ENCODE results near the gene MAJIN. TPM values are rescaled to one million over a fixed set of nuclear protein-coding genes. Genes with fewer than 3 reads are reported as not detected.

The MAJIN gene
- total and polyA plus RNA-seq, 9 of the 15 experiments (the other 6 are each of a cell fraction or from before 2014, with no cell fraction given): 0.17 to 0.83 (median 0.24) TPM; not detected in 2

DNA sequence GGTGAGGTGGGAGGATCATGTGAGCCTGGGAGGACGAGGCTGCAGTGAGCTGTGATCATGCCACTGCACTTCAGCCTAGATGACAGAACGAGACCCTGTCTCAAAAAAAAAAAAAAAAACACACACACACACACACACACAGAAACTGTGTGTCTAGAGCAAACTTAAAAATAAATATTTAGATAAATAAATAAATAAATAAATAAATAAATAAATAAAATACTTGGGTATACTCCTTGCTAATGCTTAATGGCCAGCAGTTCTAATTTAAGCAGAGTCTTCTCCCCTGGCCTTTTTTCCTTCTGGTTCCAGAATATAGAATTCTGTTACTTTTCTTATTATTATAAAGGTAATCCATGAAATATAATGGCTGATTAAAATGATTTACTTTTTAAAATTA is 37.0 kb upstream of the MAJIN start:
- Histone ChIP-seq H3K9me3 (replicated peaks; ENCODE audit: control insufficient read depth, insufficient read depth, low read depth, low read length) (no peaks in the 10 kb centered on the region), H3K4me2 (ENCODE audit: insufficient read depth, low read length) (no peak overlapping the region), H3K27ac (ENCODE audit: extremely low read depth, low read depth, low read length) (no peak overlapping the region), H3K9me1 (ENCODE audit: control insufficient read depth, insufficient read depth, low read length) (no peaks in the 10 kb centered on the region), H3K27me3 (ENCODE audit: control insufficient read depth in 2 of 2, insufficient read depth in 2 of 2, low read length in 2 of 2) (no peaks in the 10 kb centered on the region), H2AFZ (ENCODE audit: low read depth, low read length) (no peak overlapping the region), H4K20me1 (replicated peaks; ENCODE audit: control insufficient read depth, insufficient read depth, low read length) (no peaks in the 10 kb centered on the region), H3K9ac (ENCODE audit: insufficient read depth in 1 of 2, low read depth in 2 of 2, low read length in 2 of 2) (no peak overlapping the region), H3K4me3 (no peak overlapping the region), H3K36me3 (ENCODE audit: control insufficient read depth, insufficient read depth, low read length) (no peaks in the 10 kb centered on the region), H3K79me2 (ENCODE audit: control insufficient read depth, insufficient read depth, low read length) (no peaks in the 10 kb centered on the region), H3K4me1 (replicated peaks in 1 of 2; ENCODE audit: control insufficient read depth in 2 of 2, insufficient read depth in 2 of 2, low read length in 2 of 2) (peaks cover 6 to 17% of the 10 kb centered on the region in 2 experiments; a peak in 3 of 5 replicates)
- ATAC-seq (no peak), FAIRE-seq (no peak), DNase-seq (ENCODE audit: extremely low read depth in 1 of 4, low spot score in 3 of 4) (no peak)
- TF ChIP-seq, protein P1, sequence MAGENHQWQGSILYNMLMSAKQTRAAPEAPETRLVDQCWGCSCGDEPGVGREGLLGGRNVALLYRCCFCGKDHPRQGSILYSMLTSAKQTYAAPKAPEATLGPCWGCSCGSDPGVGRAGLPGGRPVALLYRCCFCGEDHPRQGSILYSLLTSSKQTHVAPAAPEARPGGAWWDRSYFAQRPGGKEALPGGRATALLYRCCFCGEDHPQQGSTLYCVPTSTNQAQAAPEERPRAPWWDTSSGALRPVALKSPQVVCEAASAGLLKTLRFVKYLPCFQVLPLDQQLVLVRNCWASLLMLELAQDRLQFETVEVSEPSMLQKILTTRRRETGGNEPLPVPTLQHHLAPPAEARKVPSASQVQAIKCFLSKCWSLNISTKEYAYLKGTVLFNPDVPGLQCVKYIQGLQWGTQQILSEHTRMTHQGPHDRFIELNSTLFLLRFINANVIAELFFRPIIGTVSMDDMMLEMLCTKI (IDR thresholded peaks at IDR 0.05; ENCODE audit: partially characterized antibody): no peak
- no peak for TF ChIP-seq POLR2H (tag; IDR thresholded peaks at IDR 0.05; ENCODE audit: low read depth)
- TF ChIP-seq, protein P2, sequence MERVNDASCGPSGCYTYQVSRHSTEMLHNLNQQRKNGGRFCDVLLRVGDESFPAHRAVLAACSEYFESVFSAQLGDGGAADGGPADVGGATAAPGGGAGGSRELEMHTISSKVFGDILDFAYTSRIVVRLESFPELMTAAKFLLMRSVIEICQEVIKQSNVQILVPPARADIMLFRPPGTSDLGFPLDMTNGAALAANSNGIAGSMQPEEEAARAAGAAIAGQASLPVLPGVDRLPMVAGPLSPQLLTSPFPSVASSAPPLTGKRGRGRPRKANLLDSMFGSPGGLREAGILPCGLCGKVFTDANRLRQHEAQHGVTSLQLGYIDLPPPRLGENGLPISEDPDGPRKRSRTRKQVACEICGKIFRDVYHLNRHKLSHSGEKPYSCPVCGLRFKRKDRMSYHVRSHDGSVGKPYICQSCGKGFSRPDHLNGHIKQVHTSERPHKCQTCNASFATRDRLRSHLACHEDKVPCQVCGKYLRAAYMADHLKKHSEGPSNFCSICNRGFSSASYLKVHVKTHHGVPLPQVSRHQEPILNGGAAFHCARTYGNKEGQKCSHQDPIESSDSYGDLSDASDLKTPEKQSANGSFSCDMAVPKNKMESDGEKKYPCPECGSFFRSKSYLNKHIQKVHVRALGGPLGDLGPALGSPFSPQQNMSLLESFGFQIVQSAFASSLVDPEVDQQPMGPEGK (CRISPR knock-in tag; IDR thresholded peaks at IDR 0.05; ENCODE audit: borderline replicate concordance): no peak
- TF ChIP-seq BCOR (IDR thresholded peaks at IDR 0.05): no peak
- in situ Hi-C loops (cut with MboI): no loop called here
- ChIA-PET CTCF (ENCODE audit: low intra/inter-chr PET ratio) (no interaction called here), POLR2A (interaction anchor here (0.9 kb wide), 1 partner anchor 12 kb away, joined by 3 read pairs; the partner anchor contains the start of gene BATF2)
- BruUV-seq (replicated peaks): no TSS peak
- intact Hi-C loops (cut with micrococcal nuclease): no loop called here
- WGBS (ENCODE audit: insufficient coverage, low coverage, missing lambda C conversion rate): 80% methylated on average over 1 of the region's 2 CpGs

Measured in K562 (cell line).